HG03175 (cell line): Measurements from ENCODE around the gene DOP1A.
A peak's percentile ranks its signal among the peaks of the same experiment; 100 is the strongest.

Experiments
- ATAC-seq: cut with Tn5 transposase; IDR thresholded peaks from one replicate; pipeline ENCODE4 v1.9.1; 2021; ENCODE audit warnings: mild to moderate bottlenecking, moderate library complexity; ENCODE audit not compliant: unreplicated experiment

Gene DOP1A, protein sequence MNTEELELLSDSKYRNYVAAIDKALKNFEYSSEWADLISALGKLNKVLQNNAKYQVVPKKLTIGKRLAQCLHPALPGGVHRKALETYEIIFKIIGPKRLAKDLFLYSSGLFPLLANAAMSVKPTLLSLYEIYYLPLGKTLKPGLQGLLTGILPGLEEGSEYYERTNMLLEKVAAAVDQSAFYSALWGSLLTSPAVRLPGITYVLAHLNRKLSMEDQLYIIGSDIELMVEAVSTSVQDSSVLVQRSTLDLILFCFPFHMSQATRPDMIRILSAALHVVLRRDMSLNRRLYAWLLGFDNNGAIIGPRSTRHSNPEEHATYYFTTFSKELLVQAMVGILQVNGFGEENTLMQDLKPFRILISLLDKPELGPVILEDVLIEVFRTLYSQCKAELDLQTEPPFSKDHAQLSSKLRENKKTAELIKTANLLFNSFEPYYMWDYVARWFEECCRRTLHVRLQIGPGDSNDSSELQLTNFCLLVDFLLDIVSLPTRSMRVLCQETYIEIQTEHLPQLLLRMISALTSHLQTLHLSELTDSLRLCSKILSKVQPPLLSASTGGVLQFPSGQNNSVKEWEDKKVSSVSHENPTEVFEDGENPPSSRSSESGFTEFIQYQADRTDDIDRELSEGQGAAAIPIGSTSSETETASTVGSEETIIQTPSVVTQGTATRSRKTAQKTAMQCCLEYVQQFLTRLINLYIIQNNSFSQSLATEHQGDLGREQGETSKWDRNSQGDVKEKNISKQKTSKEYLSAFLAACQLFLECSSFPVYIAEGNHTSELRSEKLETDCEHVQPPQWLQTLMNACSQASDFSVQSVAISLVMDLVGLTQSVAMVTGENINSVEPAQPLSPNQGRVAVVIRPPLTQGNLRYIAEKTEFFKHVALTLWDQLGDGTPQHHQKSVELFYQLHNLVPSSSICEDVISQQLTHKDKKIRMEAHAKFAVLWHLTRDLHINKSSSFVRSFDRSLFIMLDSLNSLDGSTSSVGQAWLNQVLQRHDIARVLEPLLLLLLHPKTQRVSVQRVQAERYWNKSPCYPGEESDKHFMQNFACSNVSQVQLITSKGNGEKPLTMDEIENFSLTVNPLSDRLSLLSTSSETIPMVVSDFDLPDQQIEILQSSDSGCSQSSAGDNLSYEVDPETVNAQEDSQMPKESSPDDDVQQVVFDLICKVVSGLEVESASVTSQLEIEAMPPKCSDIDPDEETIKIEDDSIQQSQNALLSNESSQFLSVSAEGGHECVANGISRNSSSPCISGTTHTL (N-terminal part only)

DNA sequence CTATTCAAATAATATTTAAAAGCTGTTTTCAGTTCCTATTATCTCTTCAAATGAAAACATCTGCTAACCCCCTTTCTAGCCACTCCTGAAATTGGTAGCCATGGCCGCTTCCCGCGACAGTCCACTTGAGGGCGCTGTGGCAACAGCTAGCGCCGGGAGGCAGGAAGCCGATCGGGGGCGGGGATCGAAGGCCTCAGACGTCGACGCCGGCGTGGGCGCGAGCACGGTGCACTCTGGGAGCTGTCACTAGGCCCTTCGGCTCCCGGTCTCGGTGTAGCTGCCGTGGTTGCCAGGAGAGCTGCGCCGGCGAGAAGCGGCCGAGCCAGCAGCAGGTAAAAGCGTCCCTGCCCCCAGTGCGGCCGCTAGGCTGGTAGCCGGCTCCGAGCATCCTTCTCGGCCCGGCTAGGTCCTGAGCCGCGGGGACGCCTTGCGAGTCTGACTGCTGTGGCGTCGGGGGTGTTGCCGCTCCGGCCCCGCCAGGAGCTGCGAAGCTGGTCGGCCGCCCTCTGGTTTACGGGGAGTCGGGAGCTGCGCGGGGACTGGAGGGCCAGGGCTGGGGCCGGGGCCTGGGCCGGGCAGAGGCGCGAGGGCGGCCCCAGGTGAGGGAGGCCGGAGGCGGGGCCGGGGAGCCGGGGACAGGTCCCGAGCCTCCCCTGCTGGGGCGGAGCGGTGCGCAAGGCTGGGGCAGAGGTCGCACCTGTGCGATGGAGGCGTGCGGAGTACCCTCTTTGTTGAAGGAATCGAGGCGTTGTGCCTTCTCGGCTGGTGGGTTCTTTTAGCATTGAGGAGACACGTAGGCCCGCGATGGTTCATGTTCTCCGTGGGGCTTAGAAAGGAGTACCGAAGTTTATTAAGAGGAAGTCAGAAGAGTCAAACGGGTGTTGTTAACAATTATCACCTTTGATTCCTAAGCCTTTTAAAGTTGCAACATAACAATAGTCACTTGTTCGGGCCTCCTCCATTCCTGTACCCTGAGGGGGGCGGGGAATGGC, at the start of gene DOP1A:
TSS of gene DOP1A (plus strand) at position 224 of the 992 bp plus-strand sequence. CDS start 29,307 bp downstream, outside the sequence.
- peak; percentile 82 for ATAC-seq

DNA sequence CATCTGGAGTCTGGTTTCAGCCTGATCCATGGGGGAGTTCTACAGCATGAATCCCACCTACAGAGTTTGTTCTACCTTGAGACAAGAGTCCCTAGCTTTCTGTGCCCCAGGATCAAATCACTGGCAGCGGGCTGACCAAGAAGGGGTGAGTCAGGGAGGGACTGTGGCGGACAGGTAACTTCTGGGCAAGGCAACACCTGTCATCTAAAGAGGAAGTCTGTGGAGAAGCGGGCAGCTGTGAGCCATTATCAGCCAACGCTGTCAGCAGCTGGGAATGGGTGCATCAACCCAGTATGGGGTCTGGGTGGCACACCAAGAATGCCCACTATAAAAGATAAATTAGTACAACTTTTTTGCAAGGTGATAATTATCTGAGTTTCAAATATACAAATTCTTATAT, 47.7 kb upstream of the DOP1A start:
- ATAC-seq = no peak

GRCh38 chr6:83031689-83032088, 35.8 kb upstream of the DOP1A start:
- no peak for ATAC-seq

- no peak for ATAC-seq
Measured at GRCh38 chr6:83038246-83038645, 29.2 kb upstream of the DOP1A start.

- no peak for ATAC-seq
Measured at GRCh38 chr6:83042467-83043053, 24.9 kb upstream of the DOP1A start.

- ATAC-seq = no peak
Measured at GRCh38 chr6:83044091-83044768, 23.2 kb upstream of the DOP1A start.

DNA sequence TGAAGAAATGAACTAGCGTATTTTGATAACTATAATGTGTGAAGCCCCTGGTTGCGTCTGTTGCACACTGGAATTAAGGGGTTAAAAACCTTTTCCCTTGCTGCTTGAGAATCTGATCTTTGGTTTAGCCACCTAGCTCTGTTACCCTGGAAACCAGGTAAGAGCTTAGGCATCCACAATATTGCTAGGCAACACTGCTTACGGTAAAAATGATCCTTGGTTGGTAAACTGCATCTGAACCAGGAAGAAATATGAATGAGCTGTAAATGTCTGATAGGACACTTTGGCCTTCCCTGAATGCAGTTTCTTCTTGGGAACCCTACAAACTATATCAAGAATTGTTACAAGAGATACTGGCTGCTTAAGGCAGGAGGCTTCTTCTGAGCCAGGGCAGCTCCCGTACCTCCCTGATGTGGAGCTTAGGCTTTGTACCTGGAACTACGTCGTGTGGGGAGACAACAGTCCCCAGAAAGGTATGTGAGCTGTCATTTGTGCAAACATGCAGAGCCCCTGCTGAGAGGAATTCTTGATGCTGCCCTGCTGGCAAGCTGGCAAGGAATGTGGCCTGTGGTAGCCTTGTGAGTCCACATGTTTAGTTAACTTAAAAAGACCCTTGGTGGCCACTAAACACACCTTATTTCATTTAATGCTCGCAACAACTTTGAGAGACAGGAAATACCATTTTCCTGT, 20.3 kb upstream of the DOP1A start:
- ATAC-seq = no peak

DNA sequence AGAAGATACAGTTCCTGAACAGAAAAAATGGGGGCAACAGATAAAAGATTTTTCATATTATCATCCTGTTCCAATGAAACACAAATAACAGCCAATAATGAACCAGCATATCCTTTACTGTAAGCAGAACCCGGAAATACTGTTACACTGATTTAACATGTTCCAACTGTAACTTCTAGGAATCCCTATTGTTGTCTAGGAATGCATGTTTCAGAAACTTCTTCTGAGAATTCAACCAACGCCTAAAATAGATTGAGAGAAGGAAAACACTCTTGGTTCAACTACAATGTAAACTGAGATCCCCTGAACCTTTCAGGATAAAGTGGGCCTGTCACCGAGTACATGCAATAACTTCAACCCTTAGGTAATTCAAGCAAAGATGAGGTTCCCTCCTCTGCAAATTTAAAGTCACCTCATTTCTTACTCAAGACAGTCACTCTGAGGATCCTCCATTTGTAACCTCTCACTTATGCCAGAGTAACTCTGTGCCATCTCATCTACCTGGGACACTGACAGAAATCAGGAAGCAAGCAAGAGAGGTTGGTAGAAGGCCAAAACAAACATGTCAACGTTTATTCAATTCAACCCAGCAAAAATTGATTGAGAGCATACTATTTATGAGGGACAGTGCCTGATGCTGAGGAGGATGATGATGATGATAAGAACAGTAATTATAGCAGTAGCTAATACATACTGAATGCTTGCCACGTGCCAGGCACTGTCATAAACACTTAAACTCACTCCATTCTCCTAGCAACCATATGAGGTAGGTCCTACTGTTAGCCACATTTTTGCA, 15.9 kb upstream of the DOP1A start:
- ATAC-seq = no peak

- no peak for ATAC-seq
Measured at GRCh38 chr6:83053678-83054077, 13.8 kb upstream of the DOP1A start.

DNA sequence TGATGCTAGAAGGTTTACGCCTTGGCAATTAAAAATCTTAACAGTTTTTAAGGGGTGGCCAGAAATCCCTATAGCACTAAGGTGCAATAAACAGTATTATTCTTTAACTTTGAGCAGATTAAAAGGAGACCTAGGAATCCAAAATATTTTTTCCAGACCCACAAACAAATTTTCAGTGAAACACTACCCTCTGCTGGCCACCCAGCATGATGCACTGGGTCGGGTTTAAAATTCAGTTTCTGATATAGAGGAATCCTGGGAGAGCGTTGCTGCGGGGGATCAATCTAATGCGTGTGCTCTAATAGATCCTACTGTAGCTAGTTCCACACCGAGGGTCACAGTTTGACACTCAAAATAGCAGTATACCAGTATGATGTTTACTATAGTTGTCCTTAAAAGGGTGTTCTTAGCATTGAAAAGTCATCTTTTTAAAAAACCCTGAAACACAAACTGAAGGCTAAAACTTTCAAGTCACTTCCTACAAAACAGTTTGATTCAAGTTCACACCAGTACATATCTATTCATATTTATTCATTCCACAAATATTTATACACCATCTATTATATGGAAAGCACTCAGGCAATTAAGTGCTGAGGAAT, 12.0 kb upstream of the DOP1A start:
- peak; percentile 72 for ATAC-seq

- peak; percentile 73 for ATAC-seq
Measured at GRCh38 chr6:83057705-83058321, 9.7 kb upstream of the DOP1A start.

GRCh38 chr6:83061190-83061589, 6.3 kb upstream of the DOP1A start:
- no peak for ATAC-seq

DNA sequence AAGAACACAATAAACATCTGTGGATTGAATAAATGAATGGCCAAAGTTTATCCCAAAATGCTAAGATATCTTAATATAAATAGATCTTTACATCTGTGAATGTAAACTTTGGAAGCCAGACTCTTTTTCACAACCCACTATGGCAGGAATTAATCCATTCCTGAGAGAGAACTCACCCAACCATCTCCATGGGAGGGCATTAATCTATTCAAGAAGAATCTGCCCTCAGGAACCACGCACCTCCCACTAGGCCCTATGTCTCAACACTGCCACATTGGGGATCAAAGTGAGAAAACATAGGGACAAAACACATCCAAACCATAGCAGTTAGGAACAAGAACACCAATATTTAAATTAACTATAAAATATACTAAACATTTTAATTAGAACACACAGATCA, 5.2 kb upstream of the DOP1A start:
- no peak for ATAC-seq

- ATAC-seq = peak; percentile 67
Measured at GRCh38 chr6:83065511-83066192, 1.8 kb upstream of the DOP1A start, which contains the start of gene UBE3D. TSS of gene UBE3D (minus strand) at chr6:83065841. CDS start at chr6:83065718, 123 bp downstream.

DNA sequence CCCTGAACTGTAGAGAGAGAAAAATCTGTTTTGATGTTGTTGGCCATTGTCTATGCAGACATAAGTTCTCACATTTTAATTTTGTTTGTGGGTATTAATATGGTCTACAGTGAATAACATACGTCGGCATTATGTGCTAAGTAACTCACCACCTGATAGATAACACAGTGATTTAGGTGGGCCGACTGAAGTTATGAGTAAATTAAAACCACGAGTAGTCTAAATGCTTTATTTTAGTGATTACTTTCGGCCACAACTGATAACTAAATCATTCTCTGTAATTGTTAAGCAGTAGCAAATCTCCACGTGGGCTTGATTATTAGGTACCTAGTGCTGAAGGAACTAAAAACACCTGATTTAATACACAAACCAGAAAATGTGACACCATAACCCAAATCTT, 1.1 kb downstream of the DOP1A start:
- no peak for ATAC-seq

- ATAC-seq = no peak
Measured at GRCh38 chr6:83069633-83070032, 2.2 kb downstream of the DOP1A start.
